ENCODE data around the gene XPO1.

- TF ChIP-seq CTCF (IDR thresholded peaks at IDR 0.05; ENCODE audit: low read depth, low read length, missing input control) (no peak), MAX (IDR thresholded peaks at IDR 0.05) (no peak), JUND (IDR thresholded peaks at IDR 0.05) (no peak)
Observed at GRCh38 chr2:61454383-61454782, 83.8 kb downstream of the XPO1 start.
